A549 (cell line): ENCODE measurements around the gene GARNL3.

Experiments used
- CEBPB ChIP-seq, 2 experiments: fragments of >200 bp in 1 of 2; sonication (Bioruptor Twin) in 1 of 2; formaldehyde crosslinking in 1 of 2; IDR thresholded peaks; 2 replicates each; pipeline ENCODE4 v1.6.1; 2012 to 2016
- CTCF ChIP-seq: fragments of >200 bp; sonication (Bioruptor Twin); formaldehyde crosslinking; IDR thresholded peaks from 3 replicates; pipeline ENCODE4 v1.5.1; 2016
- EP300 ChIP-seq, 2 experiments: fragments of >200 bp; sonication (Bioruptor Twin); formaldehyde crosslinking; IDR thresholded peaks; 2 replicates in 1 of 2; 3 replicates in 1 of 2; pipeline ENCODE4 v1.6.1; 2016 to 2017
- KDM1A ChIP-seq: fragments of 200-600 bp; sonication (generic); IDR thresholded peaks from 2 replicates; pipeline ENCODE4 v1.6.1; 2016; ENCODE audit warnings: low read depth, mild to moderate bottlenecking
- MAX ChIP-seq: IDR thresholded peaks from 2 replicates; pipeline ENCODE4 v1.6.1; 2012
- MYC ChIP-seq: IDR thresholded peaks from 2 replicates; pipeline ENCODE4 v1.6.1; 2012; ENCODE audit warnings: mild to moderate bottlenecking, inconsistent platforms, low read length, improper control_type of control experiment, borderline replicate concordance
- POLR2A ChIP-seq: IDR thresholded peaks from 2 replicates; pipeline ENCODE4 v1.6.1; 2012; ENCODE audit warnings: mild to moderate bottlenecking, low read length
- RNF2 ChIP-seq: fragments of 200-600 bp; sonication (generic); IDR thresholded peaks from 2 replicates; pipeline ENCODE4 v1.6.1; 2016; ENCODE audit warnings: low read depth, mild to moderate bottlenecking, antibody characterized with exemption, moderate library complexity, borderline replicate concordance
- SMC3 ChIP-seq: fragments of >200 bp; sonication (Bioruptor Twin); formaldehyde crosslinking; IDR thresholded peaks from 3 replicates; pipeline ENCODE4 v1.6.1; 2018; ENCODE audit warnings: inconsistent platforms
- ZFP36 ChIP-seq: fragments of 450-650 bp; IDR thresholded peaks from 2 replicates; pipeline ENCODE4 v1.6.1; 2014; ENCODE audit warnings: borderline replicate concordance; ENCODE audit not compliant: partially characterized antibody

- no peak for TF ChIP-seq POLR2A
- no peak for TF ChIP-seq MYC
- TF ChIP-seq KDM1A = no peak
- no peak for TF ChIP-seq CTCF
- no peak for TF ChIP-seq CEBPB (IDR thresholded peaks at IDR 0.05)
- TF ChIP-seq EP300 (IDR thresholded peaks at IDR 0.05) = no peak
- TF ChIP-seq SMC3 = no peak
- TF ChIP-seq ZFP36 = no peak
- TF ChIP-seq MAX = no peak
- no peak for TF ChIP-seq RNF2
These were observed 8.2 kb upstream of the GARNL3 start for GRCh38 chr9:127256324-127256723.
